Testis (tissue), 2 donors: ENCODE measurements around the gene DNASE2.

Experiments used
- POLR2A ChIP-seq: fragments of 450-650 bp; IDR thresholded peaks from one replicate; pipeline ENCODE4 v1.6.1; 2017; ENCODE audit warnings: antibody characterized with exemption, mild to moderate bottlenecking, moderate library complexity
- TF ChIP-seq, protein P1 (sequence below), 3 experiments: fragments of 450-650 bp in 2 of 3; fragments of 200-600 bp in 1 of 3; sonication (generic) in 1 of 3; IDR thresholded peaks; one replicate each; pipeline ENCODE4 v1.5.1; 2016 to 2019; ENCODE audit warnings: antibody characterized with exemption in 3 of 3, mild to moderate bottlenecking in 2 of 3, moderate library complexity in 1 of 3

- TF ChIP-seq, protein P1, sequence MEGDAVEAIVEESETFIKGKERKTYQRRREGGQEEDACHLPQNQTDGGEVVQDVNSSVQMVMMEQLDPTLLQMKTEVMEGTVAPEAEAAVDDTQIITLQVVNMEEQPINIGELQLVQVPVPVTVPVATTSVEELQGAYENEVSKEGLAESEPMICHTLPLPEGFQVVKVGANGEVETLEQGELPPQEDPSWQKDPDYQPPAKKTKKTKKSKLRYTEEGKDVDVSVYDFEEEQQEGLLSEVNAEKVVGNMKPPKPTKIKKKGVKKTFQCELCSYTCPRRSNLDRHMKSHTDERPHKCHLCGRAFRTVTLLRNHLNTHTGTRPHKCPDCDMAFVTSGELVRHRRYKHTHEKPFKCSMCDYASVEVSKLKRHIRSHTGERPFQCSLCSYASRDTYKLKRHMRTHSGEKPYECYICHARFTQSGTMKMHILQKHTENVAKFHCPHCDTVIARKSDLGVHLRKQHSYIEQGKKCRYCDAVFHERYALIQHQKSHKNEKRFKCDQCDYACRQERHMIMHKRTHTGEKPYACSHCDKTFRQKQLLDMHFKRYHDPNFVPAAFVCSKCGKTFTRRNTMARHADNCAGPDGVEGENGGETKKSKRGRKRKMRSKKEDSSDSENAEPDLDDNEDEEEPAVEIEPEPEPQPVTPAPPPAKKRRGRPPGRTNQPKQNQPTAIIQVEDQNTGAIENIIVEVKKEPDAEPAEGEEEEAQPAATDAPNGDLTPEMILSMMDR (IDR thresholded peaks at IDR 0.05) = no peak
- TF ChIP-seq POLR2A = no peak
These were observed 47.9 kb downstream of the DNASE2 start for GRCh38 chr19:12833418-12833737.
